Fibroblast of peridontal ligament (primary cell): ENCODE results near the gene SPTLC1.
"Not testable (repeated sequence)": the region's sequence is repeated elsewhere in the genome, so short reads cannot be mapped to it uniquely, and the experiment has no call there.

Experiments
- DNase-seq: peaks from one replicate; pipeline ENCODE4 v3.0.0-alpha.2; 2010; ENCODE audit errors: extremely low read depth

The SPTLC1 gene

GRCh38 chr9:92115071-92115858 lies at the start of gene SPTLC1:
SPTLC1 (minus strand) TSS chr9:92115413; CDS start chr9:92115370, 43 bp downstream.
- peak; percentile 92 for DNase-seq

- no peak for DNase-seq
Observed at GRCh38 chr9:92164975-92165374, 49.8 kb upstream of the SPTLC1 start.

- no peak for DNase-seq
Observed at GRCh38 chr9:92164490-92164889, 49.3 kb upstream of the SPTLC1 start.

- no peak for DNase-seq
Observed at GRCh38 chr9:92163276-92163675, 48.1 kb upstream of the SPTLC1 start.

GRCh38 chr9:92160786-92161185 lies 45.6 kb upstream of the SPTLC1 start:
- DNase-seq = no peak

- DNase-seq = no peak
Observed at GRCh38 chr9:92159058-92159457, 43.8 kb upstream of the SPTLC1 start.

GRCh38 chr9:92158097-92158601 lies 42.9 kb upstream of the SPTLC1 start:
- DNase-seq = no peak

GRCh38 chr9:92155736-92156135 lies 40.5 kb upstream of the SPTLC1 start:
- not testable (repeated sequence) for DNase-seq

- no peak for DNase-seq
Observed at GRCh38 chr9:92155221-92155620, 40.0 kb upstream of the SPTLC1 start.

GRCh38 chr9:92153466-92154415 lies 38.5 kb upstream of the SPTLC1 start:
- DNase-seq = peak; percentile 91

- DNase-seq = peak; percentile 75
Observed at GRCh38 chr9:92151691-92152393, 36.6 kb upstream of the SPTLC1 start.

GRCh38 chr9:92150501-92151470 lies 35.6 kb upstream of the SPTLC1 start:
- DNase-seq = peak; percentile 22

GRCh38 chr9:92147852-92148180 lies 32.6 kb upstream of the SPTLC1 start:
- no peak for DNase-seq

- DNase-seq = peak; percentile 88
Observed at GRCh38 chr9:92147030-92147851, 32.0 kb upstream of the SPTLC1 start.

GRCh38 chr9:92146610-92147009 lies 31.4 kb upstream of the SPTLC1 start:
- DNase-seq = peak; percentile 22

- not testable (repeated sequence) for DNase-seq
Observed at GRCh38 chr9:92145784-92146183, 30.6 kb upstream of the SPTLC1 start.

GRCh38 chr9:92142329-92142728 lies 27.1 kb upstream of the SPTLC1 start:
- no peak for DNase-seq

- no peak for DNase-seq
Observed at GRCh38 chr9:92141144-92142129, 26.2 kb upstream of the SPTLC1 start.

GRCh38 chr9:92140754-92141143 lies 25.5 kb upstream of the SPTLC1 start:
- no peak for DNase-seq
